NB4 (cell line): ENCODE measurements around the gene MACC1.

Source experiments
- TF ChIP-seq, protein P1 (sequence below): IDR thresholded peaks from one replicate; pipeline ENCODE4 v1.5.1; 2012; ENCODE audit warnings: low read depth, low read length
- TF ChIP-seq, protein P2 (sequence below): IDR thresholded peaks from 2 replicates; pipeline ENCODE4 v1.6.1; 2011; ENCODE audit warnings: low read depth, low read length

DNA sequence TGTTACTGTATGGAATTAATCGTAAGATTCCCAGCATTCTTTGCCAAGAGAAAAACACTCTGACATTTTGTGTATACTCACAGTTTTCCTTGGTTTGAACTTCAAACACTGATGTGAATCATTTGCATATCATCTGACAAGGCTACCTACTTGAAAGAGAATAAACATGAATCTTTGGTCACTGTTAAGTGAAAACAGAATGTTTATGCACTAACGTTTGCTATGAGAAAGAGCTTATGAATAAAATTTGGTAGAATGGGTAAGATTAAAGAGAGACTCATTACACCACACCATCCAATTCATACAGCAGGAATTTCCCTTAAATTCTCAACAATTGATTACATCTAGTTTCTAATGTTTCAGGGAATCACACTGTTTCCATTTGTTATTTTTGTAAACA, 46.6 kb downstream of the MACC1 start:
- TF ChIP-seq, protein P1, sequence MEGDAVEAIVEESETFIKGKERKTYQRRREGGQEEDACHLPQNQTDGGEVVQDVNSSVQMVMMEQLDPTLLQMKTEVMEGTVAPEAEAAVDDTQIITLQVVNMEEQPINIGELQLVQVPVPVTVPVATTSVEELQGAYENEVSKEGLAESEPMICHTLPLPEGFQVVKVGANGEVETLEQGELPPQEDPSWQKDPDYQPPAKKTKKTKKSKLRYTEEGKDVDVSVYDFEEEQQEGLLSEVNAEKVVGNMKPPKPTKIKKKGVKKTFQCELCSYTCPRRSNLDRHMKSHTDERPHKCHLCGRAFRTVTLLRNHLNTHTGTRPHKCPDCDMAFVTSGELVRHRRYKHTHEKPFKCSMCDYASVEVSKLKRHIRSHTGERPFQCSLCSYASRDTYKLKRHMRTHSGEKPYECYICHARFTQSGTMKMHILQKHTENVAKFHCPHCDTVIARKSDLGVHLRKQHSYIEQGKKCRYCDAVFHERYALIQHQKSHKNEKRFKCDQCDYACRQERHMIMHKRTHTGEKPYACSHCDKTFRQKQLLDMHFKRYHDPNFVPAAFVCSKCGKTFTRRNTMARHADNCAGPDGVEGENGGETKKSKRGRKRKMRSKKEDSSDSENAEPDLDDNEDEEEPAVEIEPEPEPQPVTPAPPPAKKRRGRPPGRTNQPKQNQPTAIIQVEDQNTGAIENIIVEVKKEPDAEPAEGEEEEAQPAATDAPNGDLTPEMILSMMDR = no peak
- TF ChIP-seq, protein P2, sequence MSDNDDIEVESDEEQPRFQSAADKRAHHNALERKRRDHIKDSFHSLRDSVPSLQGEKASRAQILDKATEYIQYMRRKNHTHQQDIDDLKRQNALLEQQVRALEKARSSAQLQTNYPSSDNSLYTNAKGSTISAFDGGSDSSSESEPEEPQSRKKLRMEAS = no peak
